Endothelial cell of umbilical vein (primary cell): Measurements from ENCODE around the gene OR5B12.

Source experiments
- GATA2 ChIP-seq: IDR thresholded peaks from 2 replicates; pipeline ENCODE4 v1.7.0; 2011; ENCODE audit warnings: low read depth, mild to moderate bottlenecking, moderate library complexity, mixed read lengths, low read length; ENCODE audit not compliant: insufficient read length, insufficient read depth
- POLR2A ChIP-seq: IDR thresholded peaks from 2 replicates; pipeline ENCODE4 v1.6.1; 2012; ENCODE audit warnings: low read depth, mild to moderate bottlenecking, control low read depth, low read length
- POLR2AphosphoS5 ChIP-seq: IDR thresholded peaks from 2 replicates; pipeline ENCODE4 v1.6.1; 2012; ENCODE audit warnings: low read depth, mild to moderate bottlenecking, control low read depth, low read length, moderate library complexity; ENCODE audit not compliant: insufficient read depth
- TF ChIP-seq, protein P1 (sequence below), 2 donors: IDR thresholded peaks; 1 replicate in 1 of 2; 2 replicates in 1 of 2; pipeline ENCODE4 v1.5.1; 2011; ENCODE audit warnings: low read length in 2 of 2, mild to moderate bottlenecking in 2 of 2, moderate library complexity in 2 of 2, control low read depth in 1 of 2, inconsistent platforms in 1 of 2, low read depth in 1 of 2; ENCODE audit not compliant: insufficient read depth in 1 of 2; ENCODE audit errors: extremely low read depth in 1 of 2

DNA sequence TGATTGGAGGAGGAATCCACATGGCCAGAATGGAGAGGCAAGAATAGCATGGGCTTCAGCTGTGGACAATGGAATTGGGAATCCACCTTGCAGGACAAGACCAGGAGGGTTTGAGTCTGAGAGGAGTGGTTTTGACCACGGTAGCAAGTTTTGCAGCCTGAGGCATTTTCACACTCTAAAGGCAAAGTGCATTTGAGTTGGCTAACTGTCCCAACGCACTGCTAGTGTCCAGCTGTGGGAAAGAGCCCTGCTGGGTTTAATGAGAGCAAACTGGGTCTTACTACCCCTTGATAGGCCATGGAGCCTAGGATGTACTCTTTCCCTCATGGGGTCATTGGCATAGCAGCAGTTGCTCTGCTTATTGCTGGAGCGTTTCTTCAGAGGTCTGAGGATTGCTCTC is 14.0 kb downstream of the OR5B12 start, which contains the start of gene OR5B2:
- TF ChIP-seq, protein P1, sequence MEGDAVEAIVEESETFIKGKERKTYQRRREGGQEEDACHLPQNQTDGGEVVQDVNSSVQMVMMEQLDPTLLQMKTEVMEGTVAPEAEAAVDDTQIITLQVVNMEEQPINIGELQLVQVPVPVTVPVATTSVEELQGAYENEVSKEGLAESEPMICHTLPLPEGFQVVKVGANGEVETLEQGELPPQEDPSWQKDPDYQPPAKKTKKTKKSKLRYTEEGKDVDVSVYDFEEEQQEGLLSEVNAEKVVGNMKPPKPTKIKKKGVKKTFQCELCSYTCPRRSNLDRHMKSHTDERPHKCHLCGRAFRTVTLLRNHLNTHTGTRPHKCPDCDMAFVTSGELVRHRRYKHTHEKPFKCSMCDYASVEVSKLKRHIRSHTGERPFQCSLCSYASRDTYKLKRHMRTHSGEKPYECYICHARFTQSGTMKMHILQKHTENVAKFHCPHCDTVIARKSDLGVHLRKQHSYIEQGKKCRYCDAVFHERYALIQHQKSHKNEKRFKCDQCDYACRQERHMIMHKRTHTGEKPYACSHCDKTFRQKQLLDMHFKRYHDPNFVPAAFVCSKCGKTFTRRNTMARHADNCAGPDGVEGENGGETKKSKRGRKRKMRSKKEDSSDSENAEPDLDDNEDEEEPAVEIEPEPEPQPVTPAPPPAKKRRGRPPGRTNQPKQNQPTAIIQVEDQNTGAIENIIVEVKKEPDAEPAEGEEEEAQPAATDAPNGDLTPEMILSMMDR (IDR thresholded peaks at IDR 0.05; ENCODE audit: extremely low read depth in 1 of 2, insufficient read depth in 1 of 2, low read depth in 1 of 2, low read length in 2 of 2) = no peak
- TF ChIP-seq POLR2AphosphoS5 (no peak), POLR2A (no peak), GATA2 (no peak)
